Cardiac muscle cell (in vitro differentiated cells and primary cell): ENCODE results near the gene UQCC5. TPM values are rescaled to one million over a fixed set of nuclear protein-coding genes. Genes with fewer than 3 reads are reported as not detected.

Source experiments
- DNase-seq, 2 donors: peaks; one replicate each; pipeline versions ENCODE4 v3.0.0 to v3.0.0-alpha.2; 2010 to 2017; ENCODE audit warnings: low read depth in 1 of 2, low spot score in 1 of 2
- H3K27ac ChIP-seq: fragments of 200-600 bp; sonication (generic); 2 replicates; pipeline ENCODE4 v1.5.1; 2016
- H3K27me3 ChIP-seq: fragments of 200-600 bp; sonication (generic); 2 replicates; pipeline ENCODE4 v1.6.0; 2016; ENCODE audit warnings: control low read depth
- H3K36me3 ChIP-seq: fragments of 200-600 bp; sonication (generic); 2 replicates; pipeline ENCODE4 v1.5.1; 2016; ENCODE audit warnings: control low read depth
- H3K4me1 ChIP-seq: fragments of 200-600 bp; sonication (generic); 2 replicates; pipeline ENCODE4 v1.8.1; 2017; ENCODE audit warnings: low read depth, mild to moderate bottlenecking, mixed run types
- H3K4me3 ChIP-seq: fragments of 200-600 bp; sonication (generic); 2 replicates; pipeline ENCODE4 v1.5.1; 2016; ENCODE audit warnings: mild to moderate bottlenecking
- H3K9me3 ChIP-seq: fragments of 200-600 bp; sonication (generic); 2 replicates; pipeline ENCODE4 v1.5.1; 2017; ENCODE audit warnings: low read depth, mild to moderate bottlenecking, control low read depth
- CTCF ChIP-seq: IDR thresholded peaks from 2 replicates; pipeline ENCODE4 v1.5.1; 2012; ENCODE audit warnings: low read depth, mild to moderate bottlenecking, low read length
- polyA plus RNA-seq: library from polyadenylated mRNA; unstranded; fragments of >200 nt; fragmentation: Nextera tagmentation; extraction: Ambion mirVana; gene quantifications from 2 replicates; pipeline ENCODE4 v1.2.1, GENCODE V29; 2016
- total RNA-seq: library from RNA; depleted of rRNA; stranded (reverse); fragments of >200 nt; gene quantifications from 2 replicates; pipeline ENCODE4 v1.2.3, GENCODE V29; 2016

UQCC5 gene
- total and polyA plus RNA-seq, 2 experiments from 2014 or later, result 1.0 to 89.3 TPM

- TF ChIP-seq CTCF, result no peak
- no peaks in the 10 kb centered on the region for H3K27me3 ChIP-seq
- H3K9me3 ChIP-seq, result no peaks in the 10 kb centered on the region
- no peak for DNase-seq
- no peaks in the 10 kb centered on the region for H3K4me1 ChIP-seq
- H3K27ac ChIP-seq, result no peak overlapping the region
- H3K36me3 ChIP-seq, result no peaks in the 10 kb centered on the region
- H3K4me3 ChIP-seq, result no peak overlapping the region
These were observed 26.6 kb upstream of the UQCC5 start for GRCh38 chr3:52509753-52510328.

GRCh38 chr3:52511509-52511908 lies 24.9 kb upstream of the UQCC5 start:
- Histone ChIP-seq H3K27ac (no peak overlapping the region), H3K9me3 (no peaks in the 10 kb centered on the region), H3K4me1 (no peaks in the 10 kb centered on the region), H3K4me3 (no peak overlapping the region), H3K36me3 (no peaks in the 10 kb centered on the region), H3K27me3 (no peaks in the 10 kb centered on the region)
- no peak for TF ChIP-seq CTCF
- DNase-seq, result no peak

GRCh38 chr3:52512105-52512504 lies 24.3 kb upstream of the UQCC5 start:
- no peak for TF ChIP-seq CTCF
- H3K27ac ChIP-seq, result no peak overlapping the region
- no peak overlapping the region for H3K4me3 ChIP-seq
- no peaks in the 10 kb centered on the region for H3K9me3 ChIP-seq
- DNase-seq, result no peak
- no peaks in the 10 kb centered on the region for H3K27me3 ChIP-seq
- no peaks in the 10 kb centered on the region for H3K4me1 ChIP-seq
- H3K36me3 ChIP-seq, result no peaks in the 10 kb centered on the region

- no peak overlapping the region for H3K4me3 ChIP-seq
- no peaks in the 10 kb centered on the region for H3K9me3 ChIP-seq
- TF ChIP-seq CTCF, result no peak
- H3K27ac ChIP-seq, result no peak overlapping the region
- no peaks in the 10 kb centered on the region for H3K4me1 ChIP-seq
- no peaks in the 10 kb centered on the region for H3K36me3 ChIP-seq
- DNase-seq, result no peak
- no peaks in the 10 kb centered on the region for H3K27me3 ChIP-seq
These were observed 23.7 kb upstream of the UQCC5 start for GRCh38 chr3:52512727-52513126.

GRCh38 chr3:52513281-52513680 lies 23.1 kb upstream of the UQCC5 start:
- no peaks in the 10 kb centered on the region for H3K36me3 ChIP-seq
- H3K9me3 ChIP-seq, result no peaks in the 10 kb centered on the region
- no peak for TF ChIP-seq CTCF
- no peaks in the 10 kb centered on the region for H3K4me1 ChIP-seq
- DNase-seq, result no peak
- no peak overlapping the region for H3K4me3 ChIP-seq
- H3K27ac ChIP-seq, result no peak overlapping the region
- no peaks in the 10 kb centered on the region for H3K27me3 ChIP-seq

GRCh38 chr3:52514576-52514975 lies 21.8 kb upstream of the UQCC5 start:
- Histone ChIP-seq H3K27me3 (no peaks in the 10 kb centered on the region), H3K36me3 (no peaks in the 10 kb centered on the region), H3K4me3 (no peak overlapping the region), H3K4me1 (no peaks in the 10 kb centered on the region), H3K27ac (no peak overlapping the region), H3K9me3 (no peaks in the 10 kb centered on the region)
- no peak for DNase-seq
- no peak for TF ChIP-seq CTCF
